IPS-NIHi7 (cell line): ENCODE measurements around the gene ANO2.

Experiments
- DNase-seq: peaks from one replicate; pipeline ENCODE4 v3.0.0; 2012; ENCODE audit warnings: mixed read lengths; ENCODE audit errors: extremely low spot score

The ANO2 gene

DNA sequence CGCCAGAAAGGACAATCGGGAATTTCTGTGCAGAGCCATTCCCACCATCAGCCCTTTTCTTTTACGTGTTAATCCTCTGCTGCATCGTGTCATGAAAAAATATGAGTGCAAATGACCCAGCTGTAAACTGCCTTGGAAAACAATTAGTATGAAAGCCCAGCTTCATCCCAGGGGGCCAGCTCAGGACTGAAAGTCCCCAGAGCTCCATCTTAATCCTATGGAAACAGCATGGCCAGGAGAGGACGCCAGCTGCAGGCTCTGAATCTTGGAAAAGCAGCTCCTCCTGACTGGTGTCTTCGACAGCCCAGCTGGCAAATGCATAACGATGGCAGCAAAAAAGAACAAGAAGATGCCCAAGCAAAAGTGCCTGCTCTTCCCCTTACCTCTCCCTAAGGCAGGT, 321.6 kb downstream of the ANO2 start:
- DNase-seq, result no peak

DNA sequence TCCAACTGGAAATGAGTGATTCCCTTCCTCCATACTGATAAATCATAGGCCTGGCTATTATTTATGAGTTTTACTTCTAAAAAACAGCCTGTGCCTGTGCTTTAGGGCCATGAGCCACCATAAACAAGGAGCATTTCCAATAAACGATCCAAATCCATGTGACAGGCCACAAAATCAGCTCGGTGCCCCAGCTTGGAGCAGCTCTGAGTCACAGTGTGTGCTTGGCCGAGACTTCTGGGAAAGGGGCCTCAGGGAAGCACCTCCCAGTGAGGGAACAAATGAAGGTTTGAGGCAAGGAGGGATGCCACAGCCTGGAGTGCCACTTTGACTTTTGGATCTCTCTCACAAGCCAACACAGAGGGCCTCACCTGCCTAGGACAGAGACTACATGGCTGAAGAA, 322.8 kb downstream of the ANO2 start:
- DNase-seq, result no peak

DNA sequence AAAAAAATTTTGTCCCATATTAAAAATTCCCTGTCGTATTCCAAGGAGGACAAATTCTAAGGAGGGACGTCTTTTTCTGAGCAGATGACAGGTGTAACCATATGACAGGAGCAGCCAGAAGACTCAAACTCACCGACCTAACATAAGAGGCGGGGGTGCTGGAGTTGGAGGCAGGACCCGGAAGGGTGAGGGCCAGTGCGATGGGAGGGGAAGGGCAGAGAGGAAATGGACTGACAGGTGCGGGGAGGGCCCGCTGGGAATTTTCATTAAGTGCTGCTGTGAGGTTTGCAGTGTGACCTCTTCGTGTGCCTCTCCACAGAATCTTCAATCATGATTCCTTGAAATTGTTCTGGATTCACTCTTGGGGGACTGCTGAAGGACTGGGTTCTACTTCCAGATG, 323.7 kb downstream of the ANO2 start:
- no peak for DNase-seq

DNA sequence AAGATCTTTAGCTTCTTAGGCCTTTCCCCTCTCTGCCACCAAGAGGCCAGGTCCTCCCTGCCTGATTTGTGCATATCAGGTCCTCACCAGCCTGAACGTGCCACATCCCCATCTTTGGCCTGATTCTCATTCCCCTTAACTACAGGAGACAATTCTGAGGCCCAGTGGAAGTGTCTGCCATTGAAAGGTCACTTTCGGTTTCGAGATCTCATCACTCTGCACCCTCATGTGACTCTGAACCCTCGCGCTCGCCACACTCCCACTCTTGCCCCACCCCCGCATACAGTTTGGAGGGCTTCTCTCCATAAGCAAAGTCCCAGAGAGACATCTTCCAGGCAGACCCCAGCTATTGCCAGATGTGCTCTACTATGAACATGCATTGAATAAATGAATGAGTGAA, 324.2 kb downstream of the ANO2 start:
- no peak for DNase-seq

DNA sequence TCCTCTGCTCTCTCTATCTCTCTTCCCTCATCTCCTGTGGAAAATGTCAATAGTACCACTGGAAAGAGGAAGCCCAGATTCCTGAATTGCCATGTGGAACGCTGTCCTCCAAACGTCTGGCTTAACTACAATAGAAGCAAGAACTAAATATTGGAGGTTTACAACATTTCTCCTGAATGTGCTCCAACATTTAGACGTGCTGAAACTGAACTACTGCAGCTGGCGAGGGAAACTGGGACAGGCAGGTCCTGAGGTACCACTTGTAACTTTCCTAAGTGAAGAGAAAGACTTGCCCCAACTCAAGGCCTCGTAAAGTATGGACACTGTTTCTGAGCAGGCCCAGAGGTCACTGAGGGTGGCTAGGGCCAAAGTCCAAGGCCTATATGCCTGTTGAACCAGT, 325.4 kb downstream of the ANO2 start:
- DNase-seq, result no peak

DNA sequence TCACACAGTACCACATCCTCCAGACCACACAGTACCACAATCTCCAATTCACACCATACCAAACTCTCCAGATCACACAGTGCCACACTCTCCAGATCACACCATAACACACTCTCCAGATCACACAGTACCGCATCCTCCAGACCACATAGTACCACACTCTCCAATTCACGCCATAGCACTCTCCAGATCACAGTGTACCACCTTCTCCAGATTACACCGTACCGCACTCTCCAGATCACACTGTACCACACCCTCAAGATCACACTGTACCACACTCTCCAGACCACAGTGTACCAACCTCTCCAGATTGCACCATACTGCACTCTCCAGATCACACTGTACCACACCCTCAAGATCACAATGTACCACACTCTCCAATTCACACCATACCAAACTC, 328.2 kb downstream of the ANO2 start:
- DNase-seq, result no peak

DNA sequence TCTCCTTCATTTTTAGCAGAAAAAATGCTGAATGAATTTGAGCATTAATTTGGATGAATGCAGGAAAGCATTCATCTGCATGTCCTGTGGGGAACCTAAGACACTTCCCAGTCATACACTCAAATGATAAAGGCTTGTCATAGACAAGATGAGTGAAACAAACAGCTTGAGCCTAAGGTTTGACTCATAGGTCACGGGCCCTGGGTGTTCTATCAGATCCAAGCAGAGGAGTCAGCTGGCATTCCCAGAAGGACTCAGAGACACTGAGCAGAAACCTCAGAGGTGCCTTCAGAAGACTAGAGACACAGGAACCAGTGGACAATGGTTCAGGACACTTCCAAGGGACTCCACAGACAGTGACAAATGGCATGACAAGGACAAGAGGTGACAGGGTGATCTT, 329.3 kb downstream of the ANO2 start:
- DNase-seq, result no peak

DNA sequence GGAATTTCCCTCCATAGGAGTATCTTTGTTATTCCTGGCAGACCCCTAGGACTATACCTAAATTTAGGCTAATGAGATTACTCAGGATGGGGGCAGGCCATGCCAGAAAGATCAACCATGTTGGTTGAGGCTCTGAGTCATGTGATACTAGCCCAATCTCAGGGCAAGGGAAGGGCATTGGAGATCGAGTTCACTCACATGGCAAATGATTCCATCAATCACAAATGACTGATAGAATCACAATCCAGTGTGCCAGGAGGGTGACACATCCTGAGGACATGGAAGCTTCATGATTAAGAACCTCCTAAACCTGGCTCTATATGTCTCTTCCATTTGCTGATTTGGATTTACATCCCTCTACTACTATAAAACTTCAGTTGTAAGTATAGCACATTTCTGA, 330.8 kb downstream of the ANO2 start:
- DNase-seq, result no peak

DNA sequence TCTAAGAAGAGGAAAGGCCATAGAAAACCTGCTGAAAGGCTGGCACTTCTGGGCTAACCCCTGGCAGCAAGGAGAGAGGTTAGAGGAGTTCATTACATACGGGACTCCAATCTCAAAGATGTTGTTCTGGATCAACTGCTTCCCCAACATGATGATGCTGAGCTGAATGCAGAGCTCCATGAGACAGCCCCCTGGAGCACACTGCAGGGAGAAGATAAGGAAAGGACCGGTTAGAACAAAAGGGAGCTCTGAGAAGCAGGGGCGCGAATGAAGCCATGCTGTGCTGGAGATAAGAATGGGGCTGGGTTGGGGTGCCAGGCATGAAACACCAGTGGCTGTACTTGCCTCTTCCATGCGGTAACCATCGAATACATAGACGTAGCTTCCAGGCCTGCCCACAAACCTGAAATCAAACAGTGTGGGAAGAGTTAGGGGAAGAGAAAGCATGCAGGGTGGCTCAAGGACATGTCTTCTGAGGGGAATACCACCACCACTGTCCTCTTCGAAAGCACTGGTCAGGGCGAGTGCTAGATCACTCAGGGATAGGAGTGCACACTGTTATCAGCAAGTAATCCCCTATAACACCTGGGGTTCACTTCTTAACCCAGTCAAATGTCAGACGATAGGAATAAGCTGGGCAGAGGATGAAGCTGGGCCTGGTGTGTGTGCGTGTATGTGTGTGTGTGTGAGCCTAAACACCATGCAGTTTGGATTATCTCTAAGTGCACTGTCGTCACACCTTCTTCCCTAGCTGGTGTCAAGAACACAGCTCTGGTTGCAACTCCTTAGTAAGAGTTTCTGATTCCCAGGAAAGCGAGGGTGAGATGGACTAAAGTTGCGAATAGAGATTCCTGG, 332.3 kb downstream of the ANO2 start:
- DNase-seq, result no peak

DNA sequence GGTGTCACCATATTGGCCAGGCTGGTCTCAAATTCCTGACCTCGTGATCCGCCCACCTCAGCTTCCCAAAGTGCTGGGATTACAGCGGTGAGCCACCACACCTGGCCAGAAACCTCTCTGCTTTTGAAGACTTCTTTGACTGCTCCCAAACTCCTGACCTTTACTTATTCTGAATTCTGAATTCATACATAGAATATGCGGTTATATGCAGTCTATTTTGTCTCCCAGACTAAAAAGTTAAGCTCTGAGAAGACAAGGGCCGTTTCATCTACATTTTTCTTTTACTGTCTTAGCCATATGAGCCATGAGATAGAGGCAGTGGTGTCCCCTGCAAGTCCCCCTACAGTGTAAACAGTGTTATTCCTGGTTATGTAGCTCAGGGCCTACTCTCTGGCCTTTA, 333.9 kb downstream of the ANO2 start:
- DNase-seq, result no peak

DNA sequence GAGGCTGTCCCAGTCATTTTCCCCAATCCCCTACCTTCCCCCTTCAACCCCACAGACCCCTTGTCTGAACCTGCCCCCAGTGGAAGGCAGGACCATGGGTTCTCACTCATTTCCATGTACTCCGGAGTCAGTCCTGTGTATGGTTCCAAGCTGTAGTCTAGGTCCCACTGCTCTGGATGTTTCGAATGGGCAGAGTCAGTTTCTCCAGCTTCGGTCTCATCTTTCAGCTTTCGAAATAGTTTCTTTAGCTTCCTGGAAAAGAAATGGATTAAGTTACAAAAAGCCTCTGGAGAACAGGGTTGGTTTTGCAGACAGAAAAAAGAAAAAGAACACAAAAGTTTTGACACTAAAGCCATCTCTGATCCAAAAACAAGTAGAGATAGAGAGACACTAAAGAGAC, 345.7 kb downstream of the ANO2 start:
- no peak for DNase-seq

DNA sequence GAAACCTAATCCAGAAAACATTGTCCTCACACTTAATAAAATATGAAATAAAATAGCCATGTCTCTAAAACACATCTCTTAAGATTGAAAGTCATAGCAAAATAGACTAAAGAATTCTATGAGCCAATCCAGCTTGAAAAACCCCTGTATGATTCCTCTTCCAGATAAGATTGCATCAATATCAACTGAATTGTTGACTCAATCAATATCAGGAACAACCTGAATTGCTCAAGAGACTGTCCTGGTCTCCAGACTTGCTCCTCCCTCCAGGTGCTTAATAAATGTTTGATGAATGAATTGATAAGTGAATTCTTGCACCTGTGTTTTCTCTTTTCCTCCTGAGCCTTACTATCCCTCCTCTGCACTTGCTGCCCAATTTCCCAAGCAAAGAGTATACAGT, 351.1 kb downstream of the ANO2 start:
- DNase-seq, result no peak

DNA sequence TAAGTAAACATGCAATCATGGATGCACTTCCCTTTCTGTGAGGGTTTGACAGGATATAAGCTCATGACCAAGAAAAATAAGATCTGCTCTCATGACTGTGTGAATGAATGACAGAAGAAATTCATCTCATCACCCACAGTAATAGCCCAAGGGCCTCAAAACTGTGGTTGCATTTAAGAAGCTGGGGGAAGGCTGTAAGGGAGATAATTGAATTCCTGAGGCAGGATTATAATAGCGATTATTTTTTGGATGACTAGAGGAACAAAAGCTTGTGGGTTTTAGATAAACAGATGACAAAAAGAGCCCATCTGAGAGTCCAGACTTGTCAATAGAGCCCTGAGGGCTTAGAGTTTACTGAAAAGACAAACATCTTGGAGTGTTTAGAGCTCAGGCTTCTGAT, 352.0 kb downstream of the ANO2 start:
- DNase-seq, result no peak

DNA sequence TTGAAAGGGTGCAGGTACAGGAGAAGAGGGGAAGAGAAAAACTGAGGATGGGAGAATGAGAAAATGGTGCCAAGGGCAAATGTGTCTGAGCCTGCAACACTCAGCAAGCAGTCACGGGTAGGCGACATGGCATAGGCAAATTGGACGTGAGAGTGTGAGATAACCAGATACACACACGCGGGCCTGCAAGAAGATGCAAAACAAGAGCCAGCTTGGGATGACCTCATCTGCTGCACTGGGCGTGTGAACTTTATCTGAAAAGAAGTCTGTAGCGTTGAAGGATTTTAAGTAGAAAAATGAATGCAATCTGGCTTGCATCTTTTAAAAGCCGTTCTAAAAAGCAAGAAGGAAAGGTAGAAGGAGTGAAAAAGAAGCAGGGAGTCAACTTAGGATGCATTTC, 352.7 kb downstream of the ANO2 start:
- no peak for DNase-seq

DNA sequence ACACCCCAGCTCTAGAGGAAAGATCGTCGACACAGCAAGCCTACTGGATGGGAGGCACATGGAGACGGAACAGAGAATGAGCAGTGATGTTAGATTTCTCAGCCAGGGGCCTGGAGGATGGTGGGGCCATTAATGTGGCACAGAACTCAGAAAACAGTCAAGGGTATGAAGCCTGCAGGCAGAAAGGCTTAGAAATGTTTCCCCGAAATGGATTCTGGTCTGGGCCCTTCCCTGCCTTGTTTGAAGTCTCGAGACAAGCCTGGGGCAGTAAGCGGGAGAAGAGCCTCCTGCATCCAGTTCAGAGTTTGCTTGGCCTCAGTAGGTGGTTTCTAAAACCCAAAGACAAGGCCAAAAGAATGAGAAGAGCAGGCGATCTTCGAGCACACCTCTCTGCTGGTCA, 354.7 kb downstream of the ANO2 start:
- no peak for DNase-seq

DNA sequence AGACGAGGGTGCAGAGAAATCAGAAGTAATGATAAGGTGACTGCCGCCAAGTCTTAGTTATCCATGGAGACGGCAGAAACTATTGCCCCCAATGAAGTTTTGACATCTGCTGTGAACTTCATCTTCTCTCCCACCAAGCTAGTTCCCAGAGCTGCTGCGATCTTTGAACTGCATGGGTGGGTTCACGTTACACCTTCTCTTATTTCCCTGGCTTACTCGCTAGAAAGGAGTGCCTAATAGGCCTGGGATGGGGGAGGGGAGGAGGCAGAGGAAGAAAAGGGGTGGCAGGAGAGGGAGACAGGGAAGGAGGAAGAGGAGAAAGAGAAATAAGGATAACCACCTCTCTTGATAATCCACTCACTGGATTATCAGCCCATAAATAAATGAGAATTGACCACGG, 356.0 kb downstream of the ANO2 start:
- DNase-seq, result no peak

DNA sequence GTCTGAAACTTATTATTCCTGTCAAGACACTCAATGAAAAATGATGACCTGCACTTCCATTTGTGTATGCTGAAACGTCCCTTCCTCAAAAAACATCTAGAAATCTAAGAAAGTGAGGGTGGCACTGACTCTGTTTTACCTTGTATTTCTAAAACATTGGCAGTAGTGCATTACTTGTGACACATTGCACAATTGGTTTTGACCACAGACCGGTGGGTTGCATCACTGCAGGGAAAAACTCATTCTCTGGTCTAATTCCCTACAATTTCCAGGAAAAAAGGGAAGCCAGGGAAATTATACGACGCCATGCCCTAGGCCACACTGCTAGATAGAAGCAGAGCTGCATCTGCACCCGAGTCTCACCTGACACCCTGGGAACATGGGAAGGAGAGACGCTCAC, 356.5 kb downstream of the ANO2 start:
- DNase-seq, result no peak

DNA sequence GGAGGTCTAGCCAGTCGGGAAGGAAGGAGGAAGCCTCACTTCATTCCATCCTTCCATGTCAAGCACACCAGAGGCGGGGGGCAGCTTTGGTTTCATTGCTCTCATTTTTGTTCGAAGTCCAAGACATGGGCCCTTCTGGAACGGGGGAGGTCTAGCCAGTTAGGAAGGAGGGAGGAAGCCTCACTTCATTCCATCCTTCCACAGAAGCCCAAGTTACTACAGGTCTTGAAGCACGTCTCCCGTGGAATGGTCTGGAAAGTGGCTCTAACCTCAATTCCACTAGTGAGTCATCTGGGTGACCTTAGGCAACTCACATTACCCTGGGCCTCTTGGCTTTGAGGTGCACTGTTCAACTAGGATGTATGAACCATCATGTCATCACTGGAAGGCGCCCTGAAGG, 356.9 kb downstream of the ANO2 start:
- DNase-seq, result no peak

DNA sequence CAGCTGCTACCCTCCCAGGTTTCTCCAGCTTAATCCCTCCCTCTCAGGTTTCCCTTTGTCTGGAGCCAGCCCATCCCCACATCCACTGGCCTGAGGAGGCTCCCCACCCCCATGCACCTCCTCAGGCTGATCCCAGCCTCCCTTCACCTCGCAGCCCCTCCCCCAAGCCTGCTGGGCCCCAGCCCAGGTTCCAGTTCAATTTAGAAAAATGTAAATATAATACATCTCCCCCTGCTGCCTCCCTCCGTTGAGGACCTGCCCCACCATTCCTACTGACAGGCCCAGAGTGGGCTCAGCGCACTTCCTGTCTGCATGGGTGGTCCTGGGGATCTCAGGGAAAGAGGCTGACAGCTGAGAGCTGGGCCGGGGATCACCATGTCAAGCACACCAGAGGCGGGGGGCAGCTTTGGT, 357.3 kb downstream of the ANO2 start:
- DNase-seq, result peak; percentile 74

DNA sequence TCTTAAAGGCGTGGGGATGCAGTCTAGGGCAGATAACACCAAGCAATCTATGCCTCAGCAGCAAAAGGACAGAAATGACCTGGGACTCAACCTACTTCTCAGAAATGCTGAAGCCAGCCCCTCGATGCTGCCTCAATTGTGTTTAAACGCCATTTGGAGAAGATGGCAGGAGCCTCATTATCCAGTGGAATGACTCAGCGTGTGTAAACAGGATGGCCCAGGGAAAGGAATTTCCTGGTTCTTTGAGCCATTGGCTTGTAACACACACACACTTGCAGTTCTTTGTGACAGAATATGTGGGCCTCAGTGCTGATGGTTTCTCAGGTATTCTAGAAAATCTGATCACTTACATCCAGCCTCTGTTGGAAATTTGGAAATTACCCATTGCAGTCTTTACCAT, 358.9 kb downstream of the ANO2 start:
- DNase-seq, result peak; percentile 30

DNA sequence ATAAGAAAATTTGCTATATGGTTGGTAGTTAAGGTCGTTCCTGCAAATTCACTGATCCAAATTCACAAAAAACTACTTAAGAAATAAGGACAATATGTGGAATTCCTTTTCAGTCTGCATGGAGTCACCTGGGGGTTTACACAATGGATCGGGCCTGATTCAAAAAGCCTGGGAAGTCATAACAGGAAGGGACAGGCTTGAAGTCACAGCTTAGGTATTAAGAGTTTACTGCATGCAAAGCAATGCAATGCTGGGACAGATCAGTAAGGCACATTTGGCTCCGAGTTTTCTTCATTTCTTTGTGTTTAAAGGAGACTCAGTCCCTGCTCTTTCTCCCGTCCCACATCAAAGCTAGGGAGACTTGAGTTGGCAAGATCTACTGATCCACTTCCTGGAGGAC, 359.9 kb downstream of the ANO2 start:
- no peak for DNase-seq

DNA sequence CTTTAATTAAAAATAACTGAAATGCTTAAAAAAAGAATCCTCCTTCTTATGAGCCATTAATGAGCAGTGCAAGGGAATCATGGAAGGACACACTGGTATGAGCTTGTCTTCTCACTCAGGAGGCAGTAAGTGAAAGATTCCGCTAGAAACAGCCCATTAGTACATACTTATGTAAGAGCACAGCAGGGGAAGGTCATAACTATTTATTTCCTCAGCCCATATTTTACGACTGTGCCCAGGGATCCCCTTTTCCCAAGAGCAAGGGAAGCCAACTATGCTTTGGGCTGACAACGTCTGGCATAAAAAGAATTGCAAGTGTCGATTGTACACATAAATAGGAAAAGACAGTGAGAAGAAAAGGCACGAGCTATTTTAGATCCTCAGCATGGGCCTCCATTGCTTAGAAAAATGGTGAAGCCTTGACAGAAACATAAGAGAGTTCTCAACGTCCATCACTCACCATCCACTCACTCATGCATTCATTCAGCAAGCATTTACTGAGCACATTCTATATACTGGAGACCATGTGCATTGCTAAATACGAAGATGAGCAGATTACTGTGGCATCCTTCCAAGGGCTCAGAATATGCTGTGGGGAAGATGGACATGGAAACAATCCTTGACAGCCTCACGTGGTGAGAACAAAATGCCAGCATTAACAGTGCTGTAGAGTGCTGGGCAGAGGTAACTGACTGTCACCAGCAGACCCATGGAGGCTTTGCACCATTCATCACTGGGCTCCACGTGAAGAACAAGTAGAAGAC, 360.5 kb downstream of the ANO2 start:
- DNase-seq, result no peak

DNA sequence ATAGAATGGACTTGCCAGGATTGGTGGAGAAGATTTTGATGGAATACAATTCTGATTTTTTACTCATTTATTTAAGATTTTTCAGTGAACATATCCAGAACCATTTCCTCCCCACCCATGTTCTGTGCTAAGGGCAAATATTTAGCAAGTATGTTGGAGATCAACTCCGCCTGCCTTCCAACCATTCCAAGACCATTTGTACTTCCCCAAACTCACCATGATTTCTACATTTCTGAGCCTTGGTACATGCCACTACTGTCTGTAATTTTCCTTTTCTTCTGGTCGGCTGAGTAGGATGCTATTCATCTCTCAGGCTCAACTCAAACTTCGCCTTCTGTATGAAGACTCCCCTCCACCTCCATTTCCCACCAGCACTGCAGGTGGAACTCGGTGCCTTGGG, 362.5 kb downstream of the ANO2 start:
- DNase-seq, result no peak
